GM19324 (cell line): ENCODE results near the gene FGFBP2.

ENCODE experiments used
- ATAC-seq: cut with Tn5 transposase; IDR thresholded peaks from one replicate; pipeline ENCODE4 v1.9.1; 2021; ENCODE audit warnings: mild to moderate bottlenecking, moderate library complexity; ENCODE audit not compliant: unreplicated experiment, low FRiP score

Gene FGFBP2, protein sequence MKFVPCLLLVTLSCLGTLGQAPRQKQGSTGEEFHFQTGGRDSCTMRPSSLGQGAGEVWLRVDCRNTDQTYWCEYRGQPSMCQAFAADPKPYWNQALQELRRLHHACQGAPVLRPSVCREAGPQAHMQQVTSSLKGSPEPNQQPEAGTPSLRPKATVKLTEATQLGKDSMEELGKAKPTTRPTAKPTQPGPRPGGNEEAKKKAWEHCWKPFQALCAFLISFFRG

DNA sequence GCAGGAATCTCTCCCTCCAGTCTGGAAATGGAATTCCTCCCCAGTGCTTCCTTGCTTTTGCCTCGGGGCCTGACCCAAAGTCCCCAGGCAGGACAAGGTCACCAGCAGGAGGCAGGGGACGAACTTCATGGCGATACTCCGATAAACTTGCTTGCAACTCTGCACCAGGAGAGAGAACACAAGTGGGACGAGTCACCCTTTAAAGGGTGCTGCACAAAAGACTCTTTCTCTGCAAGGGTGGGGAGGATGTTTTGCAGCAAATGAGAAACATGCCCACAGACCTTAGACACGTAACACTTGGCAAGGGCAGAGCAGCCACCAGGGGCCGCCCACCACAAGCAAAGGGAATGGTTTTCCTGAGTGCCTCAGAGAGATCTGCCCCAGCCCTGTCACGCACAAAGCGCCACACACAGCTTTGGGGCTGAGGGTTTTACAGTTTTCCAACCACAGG, at the start of gene FGFBP2:
Gene FGFBP2, minus strand, starts transcription at position 175 of the 451 bp plus-strand sequence. Its CDS starts 46 bp downstream, at position 129.
- ATAC-seq, result peak; percentile 51

- ATAC-seq, result no peak
These were observed 48.2 kb upstream of the FGFBP2 start for GRCh38 chr4:16011173-16011572.

- no peak for ATAC-seq
These were observed 46.2 kb upstream of the FGFBP2 start for GRCh38 chr4:16009153-16009552.

- no peak for ATAC-seq
These were observed 44.6 kb upstream of the FGFBP2 start for GRCh38 chr4:16007471-16008095.

DNA sequence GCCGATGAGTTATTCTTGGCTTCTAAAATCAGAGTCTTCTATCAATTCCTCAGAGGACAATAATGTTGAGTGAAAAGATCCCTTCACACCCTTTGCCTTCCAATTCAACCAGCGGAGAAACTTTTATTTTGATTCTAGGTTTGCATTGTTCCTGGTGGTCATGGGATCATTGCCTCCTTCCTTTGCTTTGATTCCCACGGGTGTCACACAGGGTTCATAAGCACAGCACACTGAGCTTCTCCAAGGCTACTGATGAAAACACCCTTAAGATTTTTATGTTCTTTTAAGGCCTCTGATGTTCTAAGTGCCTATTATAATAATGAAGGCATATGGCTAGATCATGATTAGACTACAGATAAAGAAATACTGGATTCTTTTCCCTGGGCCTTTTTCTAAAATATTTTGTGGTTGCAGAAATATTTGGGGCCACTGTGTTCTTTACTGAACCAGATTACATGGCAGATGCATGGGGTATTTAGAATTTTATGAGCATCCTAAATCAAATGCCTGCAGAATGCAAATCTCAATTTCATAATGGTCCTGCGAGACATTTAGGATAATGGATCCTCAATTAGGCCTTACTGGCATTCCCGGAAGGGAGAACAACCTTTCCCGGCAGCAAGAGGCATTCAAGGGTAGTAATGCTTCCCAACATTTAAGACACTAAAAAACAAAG, 43.9 kb upstream of the FGFBP2 start:
- no peak for ATAC-seq

GRCh38 chr4:16005676-16006075, 42.7 kb upstream of the FGFBP2 start:
- no peak for ATAC-seq

- ATAC-seq, result peak; percentile 90
These were observed 38.5 kb upstream of the FGFBP2 start for GRCh38 chr4:16001484-16001858.

GRCh38 chr4:16000708-16001483, 37.9 kb upstream of the FGFBP2 start:
- no peak for ATAC-seq

DNA sequence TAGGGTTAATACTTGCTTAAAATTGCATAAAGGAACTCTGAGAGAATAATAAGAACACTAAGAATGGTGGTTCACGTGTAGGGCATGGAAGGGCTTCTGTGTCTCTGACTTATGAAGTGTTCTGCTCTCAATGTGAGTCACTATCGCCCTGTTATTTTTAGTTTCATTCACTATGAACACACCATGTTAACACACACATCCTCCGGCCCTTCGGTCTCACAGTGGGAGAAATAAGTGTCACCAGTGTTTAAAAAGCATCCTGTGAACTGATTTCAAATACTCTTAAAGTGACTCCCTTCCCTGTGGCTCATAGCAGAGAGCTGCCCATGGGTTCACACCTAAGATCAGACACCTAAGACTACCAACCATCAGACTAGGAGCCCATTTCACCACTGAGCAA, 33.8 kb upstream of the FGFBP2 start:
- ATAC-seq, result no peak

GRCh38 chr4:15995826-15996225, 32.9 kb upstream of the FGFBP2 start:
- ATAC-seq, result no peak

GRCh38 chr4:15992167-15992485, 29.2 kb upstream of the FGFBP2 start:
- no peak for ATAC-seq

DNA sequence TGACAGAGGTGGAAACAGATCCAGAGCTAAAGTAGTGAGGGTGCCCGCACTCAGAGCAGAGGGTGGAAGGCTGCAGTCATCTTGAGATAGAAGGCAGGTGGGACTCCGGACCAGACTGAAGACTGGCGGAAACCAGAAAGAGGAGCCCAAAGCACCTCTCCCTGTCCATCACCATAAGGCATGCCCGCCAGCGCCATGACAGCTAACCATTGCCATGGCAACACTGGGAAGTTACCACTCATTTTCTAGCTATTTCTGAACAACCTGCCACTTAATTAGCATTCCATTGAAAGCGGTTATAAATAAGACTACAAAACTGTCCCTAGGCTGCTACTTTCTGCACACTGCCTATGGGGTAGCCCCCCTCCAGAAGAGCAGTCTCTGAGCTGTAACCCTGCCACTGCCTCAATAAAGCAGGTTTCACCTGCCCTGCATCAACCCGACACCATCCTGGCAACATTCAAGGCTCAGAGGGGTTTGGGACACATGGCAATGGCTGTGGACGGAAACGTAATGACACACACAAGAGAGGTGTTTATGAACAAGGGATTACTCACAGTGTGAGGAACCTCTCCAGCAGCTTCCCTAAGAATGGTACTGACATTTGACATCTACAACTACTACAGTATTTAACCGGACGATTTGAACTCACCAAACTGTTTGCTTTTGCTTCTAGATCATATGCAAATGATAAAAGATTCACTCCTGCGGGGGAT, 27.8 kb upstream of the FGFBP2 start:
- no peak for ATAC-seq

- no peak for ATAC-seq
These were observed 26.4 kb upstream of the FGFBP2 start for GRCh38 chr4:15989424-15989823.

GRCh38 chr4:15988222-15988621, 25.2 kb upstream of the FGFBP2 start:
- no peak for ATAC-seq

DNA sequence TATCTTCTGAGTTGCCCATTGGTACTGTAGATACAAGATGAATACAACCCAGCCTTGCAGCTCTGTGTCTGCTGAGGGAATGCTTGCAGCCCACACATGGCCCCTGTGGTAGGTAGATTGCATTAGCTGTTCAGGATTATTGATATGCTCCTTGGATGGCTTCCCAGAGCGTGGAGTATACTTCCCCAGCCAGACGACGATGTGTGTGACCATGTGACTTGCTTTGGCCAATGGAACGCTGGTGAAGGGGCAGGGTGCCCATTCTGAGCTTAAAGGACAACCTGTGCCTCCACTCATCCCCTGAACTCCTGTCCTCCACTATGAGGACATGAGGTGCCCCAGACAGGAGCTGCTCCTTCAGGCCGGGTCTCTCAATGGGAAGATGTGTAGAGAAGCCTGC, 23.9 kb upstream of the FGFBP2 start:
- no peak for ATAC-seq

- no peak for ATAC-seq
These were observed 20.6 kb upstream of the FGFBP2 start for GRCh38 chr4:15983610-15984009.

- ATAC-seq, result no peak
These were observed 20.0 kb upstream of the FGFBP2 start for GRCh38 chr4:15982842-15983524.

DNA sequence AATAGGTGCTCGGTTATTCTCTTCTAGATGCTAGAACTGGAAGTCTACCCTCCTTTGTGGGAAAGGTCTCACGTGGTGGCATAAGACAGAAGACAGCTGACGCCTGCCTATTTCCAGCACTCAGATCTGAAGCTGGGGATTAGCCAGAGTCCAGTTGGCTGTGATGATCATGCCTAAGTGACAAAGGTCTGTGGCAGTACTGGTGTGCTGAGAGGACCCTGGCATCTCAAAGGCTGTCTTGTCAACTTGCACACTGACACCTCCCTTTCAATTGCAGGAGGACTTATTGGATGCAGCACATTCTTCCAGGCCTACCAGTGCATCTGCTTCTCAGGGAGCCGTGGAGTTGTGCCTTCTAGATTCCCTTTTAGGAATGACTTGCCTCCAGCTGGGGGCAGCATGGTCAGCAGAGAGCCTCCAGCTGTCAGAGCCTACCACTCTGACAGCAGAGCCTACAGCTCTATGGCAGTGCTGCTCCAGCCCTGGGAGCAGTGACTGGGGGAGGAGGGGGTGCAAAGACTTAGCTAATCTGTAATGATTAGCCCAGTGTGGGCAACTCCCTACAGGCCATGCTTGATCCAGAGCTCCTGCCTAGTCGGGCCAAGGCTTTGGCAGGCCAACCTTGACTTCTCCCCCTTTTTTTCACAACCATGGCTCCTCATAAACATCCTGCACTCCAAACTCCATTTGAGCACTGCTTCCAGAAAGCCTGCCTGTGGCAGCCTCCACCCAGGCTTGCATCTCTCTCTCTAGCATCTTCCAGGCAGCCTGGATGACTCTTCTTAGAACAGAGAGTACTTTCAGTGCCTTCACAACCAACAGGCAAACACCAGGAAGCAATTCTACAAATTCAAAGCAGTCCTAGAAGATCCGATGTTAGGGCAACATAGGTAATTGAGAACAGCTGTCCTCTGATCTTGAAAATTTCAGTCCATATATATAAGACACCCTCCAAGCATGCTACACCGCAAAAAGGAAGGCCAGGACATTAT, 13.8 kb upstream of the FGFBP2 start:
- ATAC-seq, result no peak
